ENCODE measurements around the gene LAMA2.

LAMA2 gene

GRCh38 chr6:129233458-129234134 lies 350.7 kb downstream of the LAMA2 start:
- no peak overlapping the region for H3K4me3 ChIP-seq (replicated peaks; ENCODE audit: low read depth, low read length)
- TF ChIP-seq, protein P1, sequence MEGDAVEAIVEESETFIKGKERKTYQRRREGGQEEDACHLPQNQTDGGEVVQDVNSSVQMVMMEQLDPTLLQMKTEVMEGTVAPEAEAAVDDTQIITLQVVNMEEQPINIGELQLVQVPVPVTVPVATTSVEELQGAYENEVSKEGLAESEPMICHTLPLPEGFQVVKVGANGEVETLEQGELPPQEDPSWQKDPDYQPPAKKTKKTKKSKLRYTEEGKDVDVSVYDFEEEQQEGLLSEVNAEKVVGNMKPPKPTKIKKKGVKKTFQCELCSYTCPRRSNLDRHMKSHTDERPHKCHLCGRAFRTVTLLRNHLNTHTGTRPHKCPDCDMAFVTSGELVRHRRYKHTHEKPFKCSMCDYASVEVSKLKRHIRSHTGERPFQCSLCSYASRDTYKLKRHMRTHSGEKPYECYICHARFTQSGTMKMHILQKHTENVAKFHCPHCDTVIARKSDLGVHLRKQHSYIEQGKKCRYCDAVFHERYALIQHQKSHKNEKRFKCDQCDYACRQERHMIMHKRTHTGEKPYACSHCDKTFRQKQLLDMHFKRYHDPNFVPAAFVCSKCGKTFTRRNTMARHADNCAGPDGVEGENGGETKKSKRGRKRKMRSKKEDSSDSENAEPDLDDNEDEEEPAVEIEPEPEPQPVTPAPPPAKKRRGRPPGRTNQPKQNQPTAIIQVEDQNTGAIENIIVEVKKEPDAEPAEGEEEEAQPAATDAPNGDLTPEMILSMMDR (IDR thresholded peaks at IDR 0.05; ENCODE audit: low read depth, low read length, missing control alignments) = no peak
- DNase-seq (ENCODE audit: extremely low read depth, low read depth) = no peak

DNA sequence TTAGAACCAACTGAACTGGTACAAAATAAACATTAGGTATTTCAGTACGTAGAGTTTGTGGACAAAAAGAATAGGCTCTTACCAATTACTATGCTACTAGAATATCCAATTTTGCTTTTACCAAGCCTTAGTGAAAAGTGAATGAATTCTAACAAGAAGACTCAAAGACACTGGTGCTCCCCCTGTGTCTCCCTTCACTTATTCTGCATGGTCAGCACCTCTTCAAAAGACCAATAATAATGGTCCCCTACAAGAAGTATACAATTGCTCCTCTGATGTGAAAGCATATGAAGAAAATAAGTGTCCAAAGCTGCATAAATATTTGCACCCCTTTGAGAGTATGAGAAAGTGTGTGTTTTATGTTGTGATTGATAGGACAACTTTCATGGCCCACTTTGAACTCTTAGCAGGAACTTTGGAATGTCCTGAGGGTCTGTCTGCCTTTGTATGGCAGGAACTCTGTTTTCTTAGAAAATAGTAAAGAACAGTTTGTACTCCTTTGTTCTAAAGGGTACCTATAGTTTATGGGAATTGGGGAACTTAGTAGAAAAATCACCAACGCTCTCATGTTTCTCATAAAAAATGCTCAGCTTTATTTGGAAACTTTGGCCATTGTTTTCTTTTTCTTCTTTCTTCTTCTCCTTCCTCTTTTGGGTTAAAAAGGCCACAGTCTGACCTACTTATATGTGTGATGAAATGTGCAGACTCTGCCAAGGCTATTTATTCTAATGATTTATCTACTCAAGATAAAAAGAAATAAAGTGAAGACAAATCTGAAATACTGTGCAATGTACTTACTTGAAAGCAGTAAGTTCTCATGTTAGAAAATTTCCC lies 352.4 kb downstream of the LAMA2 start:
- DNase-seq (ENCODE audit: extremely low read depth, low read depth) = no peak
- TF ChIP-seq, protein P1 (IDR thresholded peaks at IDR 0.05; ENCODE audit: low read depth, low read length, missing control alignments) = no peak
- no peak overlapping the region for H3K4me3 ChIP-seq (replicated peaks; ENCODE audit: low read depth, low read length)

DNA sequence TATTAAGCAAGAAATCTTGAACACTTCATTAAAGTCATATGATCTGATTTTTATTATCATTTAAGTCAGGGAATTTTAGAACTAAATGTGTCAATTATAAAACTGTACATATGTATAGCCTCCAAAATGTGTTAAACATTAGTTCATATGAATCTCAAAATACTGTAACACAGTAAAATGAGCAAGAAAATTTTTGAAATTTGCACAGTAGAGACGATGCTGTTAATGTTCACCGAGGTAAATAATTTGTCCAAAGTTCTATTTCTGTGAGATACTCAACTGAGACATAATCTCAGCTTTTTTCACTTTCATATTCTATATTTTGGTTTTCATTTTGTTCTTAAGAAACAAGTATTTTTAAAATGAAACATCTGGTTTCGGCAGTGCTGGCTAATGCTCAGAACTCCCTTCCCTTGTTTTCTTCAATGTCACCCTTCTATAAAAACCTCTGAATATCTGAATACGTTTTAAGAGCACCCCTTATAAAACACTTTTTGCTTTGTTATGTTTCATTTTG lies 353.1 kb downstream of the LAMA2 start:
- DNase-seq (ENCODE audit: extremely low read depth, low read depth) = no peak
- TF ChIP-seq, protein P1 (IDR thresholded peaks at IDR 0.05; ENCODE audit: low read depth, low read length, missing control alignments) = no peak
- no peak overlapping the region for H3K4me3 ChIP-seq (replicated peaks; ENCODE audit: low read depth, low read length)

GRCh38 chr6:129238991-129239390 lies 356.1 kb downstream of the LAMA2 start:
- H3K4me3 ChIP-seq (replicated peaks; ENCODE audit: low read depth, low read length) = no peak overlapping the region
- DNase-seq (ENCODE audit: extremely low read depth, low read depth) = no peak
- TF ChIP-seq, protein P1 (IDR thresholded peaks at IDR 0.05; ENCODE audit: low read depth, low read length, missing control alignments) = no peak

- no peak for DNase-seq (ENCODE audit: extremely low read depth, low read depth)
- no peak overlapping the region for H3K4me3 ChIP-seq (replicated peaks; ENCODE audit: low read depth, low read length)
- TF ChIP-seq, protein P1 (IDR thresholded peaks at IDR 0.05; ENCODE audit: low read depth, low read length, missing control alignments) = no peak
These were observed 357.0 kb downstream of the LAMA2 start for GRCh38 chr6:129239825-129240491.

DNA sequence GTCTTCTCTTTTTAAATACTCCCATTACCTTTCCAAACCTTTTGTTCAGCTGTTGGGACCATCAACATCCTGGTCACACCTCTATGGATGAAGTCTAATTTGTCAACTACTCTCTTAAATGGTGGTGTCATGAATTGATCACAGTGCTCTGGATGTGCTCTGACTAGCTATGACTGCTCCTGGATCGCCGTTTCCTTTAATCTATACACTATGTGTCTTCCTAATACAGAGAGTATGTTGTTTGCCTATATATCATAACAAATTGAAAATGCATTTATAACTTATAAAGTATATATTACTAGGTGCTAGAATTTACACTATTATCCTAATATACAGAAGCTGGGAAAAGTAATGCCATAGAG lies 357.5 kb downstream of the LAMA2 start:
- no peak for DNase-seq (ENCODE audit: extremely low read depth, low read depth)
- TF ChIP-seq, protein P1 (IDR thresholded peaks at IDR 0.05; ENCODE audit: low read depth, low read length, missing control alignments) = no peak
- H3K4me3 ChIP-seq (replicated peaks; ENCODE audit: low read depth, low read length) = no peak overlapping the region

Measured in HFF-Myc (cell line).